Activated T-helper 1 cell treated with anti-CD3 and anti-CD28 coated beads, Interleukin-12 subunit alpha, Interleukin-12 subunit beta, Interleukin-2, Interleukin-4 antibody, amounts not matched to agents 30 ng/mL and 10 ng/mL and 1 ng/mL, durations not matched to agents 14 hours and 24 hours and 36 hours (primary cell): Measurements from ENCODE around the gene EPHB3. TPM values are rescaled to one million over a fixed set of nuclear protein-coding genes. Genes with fewer than 3 reads are reported as not detected.
A peak's percentile ranks its signal among the peaks of the same experiment; 100 is the strongest.

Experiments used
- DNase-seq: peaks from one replicate; pipeline ENCODE4 v3.0.0; 2021; ENCODE audit warnings: low spot score
- H3K27ac Mint-ChIP-seq: one replicate; pipeline ENCODE4 v1.8.0; 2021; ENCODE audit warnings: mild to moderate bottlenecking, mixed read lengths
- H3K27me3 Mint-ChIP-seq: one replicate; pipeline ENCODE4 v1.8.0; 2022; ENCODE audit warnings: mild to moderate bottlenecking, moderate library complexity, mixed read lengths; ENCODE audit not compliant: insufficient read depth
- H3K36me3 Mint-ChIP-seq: one replicate; pipeline ENCODE4 v1.8.0; 2021; ENCODE audit warnings: low read depth, mixed read lengths
- H3K4me1 Mint-ChIP-seq: one replicate; pipeline ENCODE4 v1.8.0; 2021; ENCODE audit warnings: low read depth, mixed read lengths
- H3K4me3 Mint-ChIP-seq: one replicate; pipeline ENCODE4 v1.8.0; 2021; ENCODE audit warnings: mild to moderate bottlenecking, moderate library complexity, mixed read lengths
- H3K9me3 Mint-ChIP-seq: one replicate; pipeline ENCODE4 v1.8.0; 2021; ENCODE audit warnings: mixed read lengths
- intact Hi-C: fragments of 100-400 bp; cut with micrococcal nuclease; formaldehyde crosslinking; loops from one replicate; pipeline ENCODE4 v1.15.1; 2024
- total RNA-seq: library from RNA; stranded (reverse); gene quantifications from 2 replicates; pipeline ENCODE4 v1.2.3, GENCODE V29; 2022

The EPHB3 gene
- 0.31 TPM in 1 of 2 replicates, not detected in the other for total RNA-seq

- Mint-ChIP-seq H3K36me3 (no peaks in the 10 kb centered on the region), H3K27me3 (peaks cover 54% of the 10 kb centered on the region), H3K27ac (no peak within 1 kb of the TSS), H3K9me3 (no peaks in the 10 kb centered on the region), H3K4me1 (peaks cover 18% of the 10 kb centered on the region), H3K4me3 (peak within 1 kb of the TSS; percentile 73)
- DNase-seq, result peak; percentile 79
- intact Hi-C loops, result loop anchor here (1.0 kb wide), 6 partner anchors 76 to 251 kb away; partner anchors contain the start of genes MAGEF1 and VPS8
Measured at GRCh38 chr3:184561061-184561912, at the start of gene EPHB3. Gene EPHB3, plus strand, starts transcription at chr3:184561785. Its CDS starts 451 bp downstream, at chr3:184562236.

- no peaks in the 10 kb centered on the region for H3K36me3 Mint-ChIP-seq
- no peak overlapping the region for H3K27ac Mint-ChIP-seq
- peaks cover 7% of the 10 kb centered on the region for H3K4me1 Mint-ChIP-seq
- peak overlapping the region; percentile 37 for H3K4me3 Mint-ChIP-seq
- intact Hi-C loops, result loop anchor here (1.0 kb wide), 5 partner anchors 13 to 141 kb away; no protein-coding TSS in a partner anchor
- peaks cover 66% of the 10 kb centered on the region for H3K27me3 Mint-ChIP-seq
- H3K9me3 Mint-ChIP-seq, result no peaks in the 10 kb centered on the region
- no peak for DNase-seq
Measured at GRCh38 chr3:184512621-184513020, 49.0 kb upstream of the EPHB3 start.

- intact Hi-C loops, result loop anchor here (1.0 kb wide), 5 partner anchors 12 to 142 kb away; no protein-coding TSS in a partner anchor
- H3K27ac Mint-ChIP-seq, result no peak overlapping the region
- no peaks in the 10 kb centered on the region for H3K36me3 Mint-ChIP-seq
- H3K27me3 Mint-ChIP-seq, result peaks cover 72% of the 10 kb centered on the region
- peak; percentile 76 for DNase-seq
- H3K9me3 Mint-ChIP-seq, result no peaks in the 10 kb centered on the region
- H3K4me1 Mint-ChIP-seq, result peaks cover 7% of the 10 kb centered on the region
- H3K4me3 Mint-ChIP-seq, result peak overlapping the region; percentile 51
Measured at GRCh38 chr3:184513276-184514170, 48.1 kb upstream of the EPHB3 start.

GRCh38 chr3:184514171-184514490, 47.5 kb upstream of the EPHB3 start:
- no peak for DNase-seq
- no peaks in the 10 kb centered on the region for H3K9me3 Mint-ChIP-seq
- peaks cover 7% of the 10 kb centered on the region for H3K4me1 Mint-ChIP-seq
- peak overlapping the region; percentile 43 for H3K4me3 Mint-ChIP-seq
- intact Hi-C loops, result no loop called here
- H3K27me3 Mint-ChIP-seq, result peaks cover 77% of the 10 kb centered on the region
- H3K27ac Mint-ChIP-seq, result no peak overlapping the region
- H3K36me3 Mint-ChIP-seq, result no peaks in the 10 kb centered on the region

- no peak for DNase-seq
Measured at GRCh38 chr3:184523825-184524615, 37.6 kb upstream of the EPHB3 start.

GRCh38 chr3:184524981-184525336, 36.6 kb upstream of the EPHB3 start:
- Mint-ChIP-seq H3K4me3 (peak overlapping the region; percentile 82), H3K9me3 (no peaks in the 10 kb centered on the region), H3K36me3 (no peaks in the 10 kb centered on the region), H3K27me3 (peaks cover 37% of the 10 kb centered on the region), H3K4me1 (peaks cover 21% of the 10 kb centered on the region), H3K27ac (peak overlapping the region; percentile 71)
- no peak for DNase-seq
- intact Hi-C loops, result loop anchor here (1.0 to 5.0 kb wide), 2 partner anchors 12 to 108 kb away; no protein-coding TSS in a partner anchor

More at GRCh38 chr3:184523825-184524615, 37.6 kb upstream of the EPHB3 start:
- no peaks in the 10 kb centered on the region for H3K9me3 Mint-ChIP-seq
- intact Hi-C loops, result no loop called here
- peaks cover 21% of the 10 kb centered on the region for H3K4me1 Mint-ChIP-seq
- peak overlapping the region; percentile 76 for H3K4me3 Mint-ChIP-seq
- H3K27ac Mint-ChIP-seq, result peak overlapping the region; percentile 83
- H3K36me3 Mint-ChIP-seq, result no peaks in the 10 kb centered on the region
- H3K27me3 Mint-ChIP-seq, result peaks cover 37% of the 10 kb centered on the region

- H3K27me3 Mint-ChIP-seq, result peaks cover 37% of the 10 kb centered on the region
- no peaks in the 10 kb centered on the region for H3K9me3 Mint-ChIP-seq
- intact Hi-C loops, result loop anchor here (1.0 to 5.0 kb wide), 2 partner anchors 12 to 108 kb away; no protein-coding TSS in a partner anchor
- H3K36me3 Mint-ChIP-seq, result no peaks in the 10 kb centered on the region
- no peak for DNase-seq
- H3K4me1 Mint-ChIP-seq, result peaks cover 21% of the 10 kb centered on the region
- H3K4me3 Mint-ChIP-seq, result peak overlapping the region; percentile 82
- peak overlapping the region; percentile 71 for H3K27ac Mint-ChIP-seq
Measured at GRCh38 chr3:184525337-184526087, 36.1 kb upstream of the EPHB3 start.

- no peaks in the 10 kb centered on the region for H3K9me3 Mint-ChIP-seq
- peak overlapping the region; percentile 7 for H3K27ac Mint-ChIP-seq
- intact Hi-C loops, result loop anchor here (5.0 kb wide), 1 partner anchor 109 kb away; no protein-coding TSS in a partner anchor
- no peak for DNase-seq
- H3K27me3 Mint-ChIP-seq, result peaks cover 42% of the 10 kb centered on the region
- H3K4me1 Mint-ChIP-seq, result peaks cover 21% of the 10 kb centered on the region
- H3K4me3 Mint-ChIP-seq, result peak overlapping the region; percentile 46
- H3K36me3 Mint-ChIP-seq, result no peaks in the 10 kb centered on the region
Measured at GRCh38 chr3:184526088-184526433, 35.5 kb upstream of the EPHB3 start.

- Mint-ChIP-seq H3K4me1 (no peaks in the 10 kb centered on the region), H3K36me3 (no peaks in the 10 kb centered on the region), H3K9me3 (no peaks in the 10 kb centered on the region), H3K27ac (no peak overlapping the region), H3K27me3 (peaks cover 40% of the 10 kb centered on the region), H3K4me3 (no peak overlapping the region)
- DNase-seq, result no peak
- intact Hi-C loops, result no loop called here
Measured at GRCh38 chr3:184531626-184532280, 29.8 kb upstream of the EPHB3 start.

GRCh38 chr3:184532940-184533732, 28.4 kb upstream of the EPHB3 start:
- peaks cover 36% of the 10 kb centered on the region for H3K27me3 Mint-ChIP-seq
- no peak overlapping the region for H3K4me3 Mint-ChIP-seq
- no peak overlapping the region for H3K27ac Mint-ChIP-seq
- no peak for DNase-seq
- intact Hi-C loops, result no loop called here
- no peaks in the 10 kb centered on the region for H3K4me1 Mint-ChIP-seq
- no peaks in the 10 kb centered on the region for H3K9me3 Mint-ChIP-seq
- no peaks in the 10 kb centered on the region for H3K36me3 Mint-ChIP-seq
